HCT116 (cell line): Measurements from ENCODE around the gene SMIM14.

Experiments
- POLR2A ChIP-seq: IDR thresholded peaks from 2 replicates; pipeline ENCODE4 v1.7.0; 2011; ENCODE audit warnings: borderline replicate concordance; ENCODE audit not compliant: insufficient read depth, insufficient read length; ENCODE audit errors: extremely low read depth
- REST ChIP-seq: IDR thresholded peaks from 2 replicates; pipeline ENCODE4 v1.6.1; 2012; ENCODE audit warnings: low read depth
- ZNF274 ChIP-seq: fragments of 200-500 bp; sonication (Bioruptor generic); IDR thresholded peaks from 2 replicates; pipeline ENCODE4 v1.6.1; 2014; ENCODE audit warnings: mild to moderate bottlenecking, low read depth, low read length, inconsistent platforms
- TF ChIP-seq, protein P1 (sequence below), 3 experiments: fragments of 200-600 bp in 1 of 3; sonication (generic) in 1 of 3; IDR thresholded peaks in 2 of 3; conservative IDR thresholded peaks in 1 of 3; 2 replicates each; pipeline ENCODE4 v1.5.1; 2012 to 2017; ENCODE audit warnings: low read depth in 2 of 3, low read length in 2 of 3, antibody characterized with exemption in 1 of 3, borderline replicate concordance in 1 of 3, control low read depth in 1 of 3, mild to moderate bottlenecking in 1 of 3, mixed read lengths in 1 of 3, mixed run types in 1 of 3, moderate library complexity in 1 of 3; ENCODE audit not compliant: insufficient read depth in 1 of 3

DNA sequence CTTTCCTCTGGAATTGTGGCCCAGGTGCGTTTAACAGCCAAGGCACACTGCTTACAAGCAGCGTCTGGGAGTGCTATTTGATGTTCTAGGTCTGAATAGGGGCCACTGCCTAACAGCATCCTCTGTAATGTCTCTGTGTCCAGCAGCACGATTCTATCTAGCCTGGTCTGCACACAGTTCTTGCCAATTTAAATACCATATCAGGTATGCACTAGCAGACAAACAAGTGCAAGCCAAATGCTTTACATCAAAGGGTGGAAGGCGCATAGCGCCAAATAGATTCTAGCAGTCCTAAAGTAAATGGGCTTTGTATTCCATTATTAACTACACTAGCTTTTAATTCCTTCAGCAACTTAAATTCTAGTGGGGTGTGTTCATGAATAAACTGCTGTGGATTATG, 95.6 kb downstream of the SMIM14 start:
- TF ChIP-seq, protein P1, sequence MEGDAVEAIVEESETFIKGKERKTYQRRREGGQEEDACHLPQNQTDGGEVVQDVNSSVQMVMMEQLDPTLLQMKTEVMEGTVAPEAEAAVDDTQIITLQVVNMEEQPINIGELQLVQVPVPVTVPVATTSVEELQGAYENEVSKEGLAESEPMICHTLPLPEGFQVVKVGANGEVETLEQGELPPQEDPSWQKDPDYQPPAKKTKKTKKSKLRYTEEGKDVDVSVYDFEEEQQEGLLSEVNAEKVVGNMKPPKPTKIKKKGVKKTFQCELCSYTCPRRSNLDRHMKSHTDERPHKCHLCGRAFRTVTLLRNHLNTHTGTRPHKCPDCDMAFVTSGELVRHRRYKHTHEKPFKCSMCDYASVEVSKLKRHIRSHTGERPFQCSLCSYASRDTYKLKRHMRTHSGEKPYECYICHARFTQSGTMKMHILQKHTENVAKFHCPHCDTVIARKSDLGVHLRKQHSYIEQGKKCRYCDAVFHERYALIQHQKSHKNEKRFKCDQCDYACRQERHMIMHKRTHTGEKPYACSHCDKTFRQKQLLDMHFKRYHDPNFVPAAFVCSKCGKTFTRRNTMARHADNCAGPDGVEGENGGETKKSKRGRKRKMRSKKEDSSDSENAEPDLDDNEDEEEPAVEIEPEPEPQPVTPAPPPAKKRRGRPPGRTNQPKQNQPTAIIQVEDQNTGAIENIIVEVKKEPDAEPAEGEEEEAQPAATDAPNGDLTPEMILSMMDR (IDR thresholded peaks at IDR 0.05 in 2 of 3, conservative IDR thresholded peaks at IDR 0.05 in 1 of 3; ENCODE audit: borderline replicate concordance in 1 of 3, insufficient read depth in 1 of 3, low read depth in 2 of 3, low read length in 2 of 3): no peak
- TF ChIP-seq REST (no peak), ZNF274 (no peak), POLR2A (no peak)
